HCT116 (cell line): ENCODE results near the gene TIPRL. TPM values are rescaled to one million over a fixed set of nuclear protein-coding genes. Genes with fewer than 3 reads are reported as not detected.

Source experiments
- ATAC-seq: fragments of 200-7000 bp; cut with Tn5 transposase; 2 replicates; pipeline ENCODE4 v1.9.1; 2020; ENCODE audit warnings: mild to moderate bottlenecking, moderate library complexity
- BruUV-seq: library from RNA; stranded (reverse); fragments of 400-500 nt; replicated peaks from 2 replicates; lab custom pipeline; 2021; lab: Mats Ljungman, UMichigan
- CTCF ChIA-PET: fragments of 300-600 bp; sonication (Branson Sonifier 250); formaldehyde crosslinking; loops from one replicate; lab custom pipeline; 2021; ENCODE audit warnings: antibody characterized with exemption; lab: Charles Lee
- POLR2A ChIA-PET: fragments of 300-600, 350-600 bp; sonication (Branson Sonifier 250); formaldehyde crosslinking; loops from one replicate; lab custom pipeline; 2021; ENCODE audit warnings: antibody characterized with exemption; lab: Charles Lee
- RAD21 ChIA-PET, 2 experiments: fragments of 300-600 bp; sonication (Branson Sonifier 250); formaldehyde crosslinking; loops; one replicate each; lab custom pipeline; 2023; ENCODE audit warnings: low total read pairs in 2 of 2; ENCODE audit not compliant: uncharacterized antibody in 2 of 2, unreplicated experiment in 2 of 2, low non-redundant PET in 1 of 2; lab: Charles Lee
- DNase-seq: peaks from one replicate; pipeline ENCODE4 v3.0.0-alpha.2; 2010; ENCODE audit warnings: low read depth, low spot score
- H2AFZ ChIP-seq: fragments of 200-600 bp; shearing (Covaris generic), sonication (generic); 2 replicates; pipeline ENCODE4 v1.6.1; 2017; ENCODE audit warnings: low read depth, mixed run types, mixed read lengths, antibody characterized with exemption, low read length; ENCODE audit not compliant: poor library complexity, severe bottlenecking
- H3K27ac ChIP-seq: 2 replicates; pipeline ENCODE4 v1.5.1; 2012; ENCODE audit warnings: low read depth, low read length
- H3K27me3 ChIP-seq: fragments of 200-600 bp; sonication (generic); 2 replicates; pipeline ENCODE4 v1.6.1; 2016; ENCODE audit warnings: mixed run types, low read length, mixed read lengths; ENCODE audit not compliant: insufficient read depth
- H3K36me3 ChIP-seq, 2 experiments: fragments of 200-500 bp in 1 of 2; fragments of 200-600 bp in 1 of 2; sonication (Bioruptor generic) in 1 of 2; sonication (generic) in 1 of 2; 2 replicates each; pipeline versions ENCODE4 v1.5.1 to v1.6.1; 2014 to 2016; ENCODE audit warnings: low read length in 2 of 2, inconsistent platforms in 1 of 2, mixed read lengths in 1 of 2, mixed run types in 1 of 2; ENCODE audit not compliant: insufficient read depth in 2 of 2, control insufficient read depth in 1 of 2
- H3K4me1 ChIP-seq, 2 experiments: fragments of 200-600 bp in 1 of 2; sonication (generic) in 1 of 2; 2 replicates each; pipeline versions ENCODE4 v1.5.1 to v1.6.1; 2012 to 2017; ENCODE audit warnings: low read length in 2 of 2, inconsistent platforms in 1 of 2, mild to moderate bottlenecking in 1 of 2, mixed read lengths in 1 of 2, mixed run types in 1 of 2, moderate library complexity in 1 of 2; ENCODE audit not compliant: insufficient read depth in 2 of 2, control insufficient read depth in 1 of 2
- H3K4me2 ChIP-seq: fragments of 200-600 bp; sonication (generic); 2 replicates; pipeline ENCODE4 v1.6.1; 2017; ENCODE audit warnings: mixed run types, low read length, mixed read lengths
- H3K4me3 ChIP-seq, 2 experiments: fragments of 200-600 bp in 1 of 2; sonication (generic) in 1 of 2; replicated peaks in 1 of 2; 2 replicates each; pipeline ENCODE4 v1.5.1; 2011 to 2016; ENCODE audit warnings: low read length in 2 of 2, control low read depth in 1 of 2, low read depth in 1 of 2, mild to moderate bottlenecking in 1 of 2, mixed read lengths in 1 of 2, mixed run types in 1 of 2
- H3K79me2 ChIP-seq: fragments of 200-600 bp; sonication (generic); 2 replicates; pipeline ENCODE4 v1.6.1; 2017; ENCODE audit warnings: mild to moderate bottlenecking, mixed run types, low read length, moderate library complexity, mixed read lengths; ENCODE audit not compliant: insufficient read depth
- H3K9ac ChIP-seq: fragments of 200-600 bp; sonication (generic); 2 replicates; pipeline ENCODE4 v1.6.1; 2016; ENCODE audit warnings: low read length, mixed read lengths
- H3K9me2 ChIP-seq: fragments of 200-600 bp; sonication (generic), shearing (Covaris generic); 2 replicates; pipeline ENCODE4 v1.6.1; 2017; ENCODE audit warnings: mixed run types, mild to moderate bottlenecking, moderate library complexity; ENCODE audit not compliant: insufficient read depth
- H3K9me3 ChIP-seq, 2 experiments: fragments of 200-500 bp in 1 of 2; fragments of 200-600 bp in 1 of 2; sonication (Bioruptor generic) in 1 of 2; sonication (generic) in 1 of 2; 2 replicates each; pipeline ENCODE4 v1.6.1; 2014 to 2017; ENCODE audit warnings: low read length in 2 of 2, mixed read lengths in 2 of 2, inconsistent platforms in 1 of 2, low read depth in 1 of 2, mild to moderate bottlenecking in 1 of 2, mixed run types in 1 of 2, moderate library complexity in 1 of 2; ENCODE audit not compliant: control insufficient read depth in 1 of 2, insufficient read depth in 1 of 2
- H4K20me1 ChIP-seq: fragments of 200-600 bp; sonication (generic), shearing (Covaris generic); 2 replicates; pipeline ENCODE4 v1.6.1; 2017; ENCODE audit warnings: mixed run types, mild to moderate bottlenecking, moderate library complexity; ENCODE audit not compliant: insufficient read depth
- CBX3 ChIP-seq: IDR thresholded peaks from 2 replicates; pipeline ENCODE4 v1.6.1; 2012; ENCODE audit warnings: low read depth
- CEBPB ChIP-seq: IDR thresholded peaks from 2 replicates; pipeline ENCODE4 v1.6.1; 2012; ENCODE audit warnings: low read depth
- ELF1 ChIP-seq: IDR thresholded peaks from 2 replicates; pipeline ENCODE4 v1.6.1; 2012; ENCODE audit warnings: low read depth, borderline replicate concordance
- EZH2 ChIP-seq: fragments of 200-600 bp; sonication (generic); IDR thresholded peaks from 2 replicates; pipeline ENCODE4 v1.6.1; 2017; ENCODE audit warnings: antibody characterized with exemption, mixed run types
- EZH2phosphoT487 ChIP-seq: fragments of 200-600 bp; IDR thresholded peaks from 2 replicates; pipeline ENCODE4 v1.6.1; 2018; ENCODE audit warnings: antibody characterized with exemption, borderline replicate concordance
- FOSL1 ChIP-seq: IDR thresholded peaks from 2 replicates; pipeline ENCODE4 v1.6.1; 2012; ENCODE audit warnings: low read depth
- RAD21 ChIP-seq: IDR thresholded peaks from 2 replicates; pipeline ENCODE4 v1.6.1; 2012; ENCODE audit warnings: low read depth, mild to moderate bottlenecking
- SP1 ChIP-seq: IDR thresholded peaks from 2 replicates; pipeline ENCODE4 v1.6.1; 2012; ENCODE audit warnings: low read depth
- ZFX ChIP-seq: fragments of 450-650 bp; IDR thresholded peaks from 2 replicates; pipeline ENCODE4 v1.6.1; 2017
- intact Hi-C: fragments of 100-400 bp; cut with micrococcal nuclease; formaldehyde crosslinking; loops from 2 replicates; pipeline ENCODE4 v1.10.0; 2022
- total RNA-seq: library from RNA; stranded (reverse); gene quantifications from one replicate; pipeline ENCODE4 v1.2.1, GENCODE V29; 2021; ENCODE audit not compliant: unreplicated experiment
- TF ChIP-seq, protein P1 (sequence below), 3 experiments: fragments of 200-600 bp in 1 of 3; sonication (generic) in 1 of 3; IDR thresholded peaks in 2 of 3; conservative IDR thresholded peaks in 1 of 3; 2 replicates each; pipeline ENCODE4 v1.5.1; 2012 to 2017; ENCODE audit warnings: low read depth in 2 of 3, low read length in 2 of 3, antibody characterized with exemption in 1 of 3, borderline replicate concordance in 1 of 3, control low read depth in 1 of 3, mild to moderate bottlenecking in 1 of 3, mixed read lengths in 1 of 3, mixed run types in 1 of 3, moderate library complexity in 1 of 3; ENCODE audit not compliant: insufficient read depth in 1 of 3
- TF ChIP-seq, protein P2 (sequence below): IDR thresholded peaks from 2 replicates; pipeline ENCODE4 v1.6.1; 2012

TIPRL gene
- total RNA-seq, 1 experiment from 2014 or later = 36.4 TPM

DNA sequence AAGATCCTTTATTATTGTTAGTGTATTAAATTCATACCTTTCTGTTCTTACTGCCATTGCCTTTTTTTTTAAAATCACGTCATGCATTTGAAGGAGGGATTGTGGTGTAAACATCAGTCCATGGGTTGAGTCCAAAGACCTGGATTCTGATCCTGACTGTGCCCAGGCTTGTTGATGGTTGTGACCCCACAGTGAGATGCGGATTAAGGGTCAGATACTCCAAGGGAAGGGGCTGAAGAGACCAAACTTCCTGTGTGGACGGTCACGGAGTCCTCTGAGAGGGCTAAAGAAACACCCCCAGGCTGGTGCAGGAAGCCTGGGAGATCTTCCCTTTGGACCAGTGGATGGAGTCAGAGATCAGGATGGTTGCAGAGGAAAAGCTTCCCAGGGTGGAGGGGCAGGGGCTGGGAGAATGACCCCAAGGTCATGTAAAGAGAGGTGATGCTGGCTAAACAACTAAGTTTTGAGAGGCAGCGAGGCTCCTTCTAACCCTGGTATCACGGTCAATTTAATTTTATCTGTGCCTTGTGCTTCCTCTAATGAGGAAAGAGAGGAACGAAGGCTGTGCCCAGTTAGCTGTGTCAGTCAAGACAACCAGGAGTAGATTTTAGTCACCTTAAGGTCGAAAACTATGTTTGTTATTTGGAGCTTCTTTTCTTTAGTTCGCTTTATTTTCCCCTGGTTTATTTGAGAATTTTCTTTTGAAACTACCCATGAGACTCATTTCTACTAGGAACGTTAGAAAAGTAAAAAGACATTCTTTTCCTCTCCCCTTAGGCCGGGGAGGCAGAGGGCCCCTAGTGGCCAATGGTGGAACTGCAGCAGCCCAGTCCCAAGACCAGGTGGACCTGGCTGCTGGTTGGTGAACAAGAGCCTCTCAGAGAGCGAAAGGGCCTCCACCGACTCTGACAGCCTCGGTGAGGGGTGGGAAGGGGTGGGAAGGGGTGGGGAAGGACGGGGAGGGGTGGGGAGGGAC lies 33.3 kb upstream of the TIPRL start:
- Histone ChIP-seq H3K27ac (no peak overlapping the region), H3K27me3 (no peaks in the 10 kb centered on the region), H3K36me3 (no peaks in the 10 kb centered on the region), H2AFZ (peak overlapping the region; percentile 76), H3K79me2 (no peaks in the 10 kb centered on the region), H3K4me2 (peak overlapping the region; percentile 37), H3K9me3 (no peaks in the 10 kb centered on the region), H3K4me3 (no peak overlapping the region), H3K9me2 (no peaks in the 10 kb centered on the region), H3K4me1 (peaks cover 0 to 10% of the 10 kb centered on the region in 2 experiments; a peak in 2 of 4 replicates)
- intact Hi-C loops = loop anchor here (1.0 kb wide), 1 partner anchor 8 kb away; no protein-coding TSS in a partner anchor
- RAD21 ChIA-PET = no interaction called here
- ATAC-seq (peak; percentile 100), DNase-seq (peak; percentile 81)
- CTCF ChIA-PET = interaction anchor here (0.9 to 1.0 kb wide), 2 partner anchors 16 to 90 kb away, joined by 3 read pairs; no protein-coding TSS in a partner anchor
- no TSS peak for BruUV-seq
- POLR2A ChIA-PET = no interaction called here
- TF ChIP-seq ZFX = no peak
- TF ChIP-seq FOSL1 = no peak
- TF ChIP-seq CBX3 = no peak
- no peak for TF ChIP-seq ELF1
- TF ChIP-seq RAD21 = peak; percentile 55
- TF ChIP-seq, protein P1, sequence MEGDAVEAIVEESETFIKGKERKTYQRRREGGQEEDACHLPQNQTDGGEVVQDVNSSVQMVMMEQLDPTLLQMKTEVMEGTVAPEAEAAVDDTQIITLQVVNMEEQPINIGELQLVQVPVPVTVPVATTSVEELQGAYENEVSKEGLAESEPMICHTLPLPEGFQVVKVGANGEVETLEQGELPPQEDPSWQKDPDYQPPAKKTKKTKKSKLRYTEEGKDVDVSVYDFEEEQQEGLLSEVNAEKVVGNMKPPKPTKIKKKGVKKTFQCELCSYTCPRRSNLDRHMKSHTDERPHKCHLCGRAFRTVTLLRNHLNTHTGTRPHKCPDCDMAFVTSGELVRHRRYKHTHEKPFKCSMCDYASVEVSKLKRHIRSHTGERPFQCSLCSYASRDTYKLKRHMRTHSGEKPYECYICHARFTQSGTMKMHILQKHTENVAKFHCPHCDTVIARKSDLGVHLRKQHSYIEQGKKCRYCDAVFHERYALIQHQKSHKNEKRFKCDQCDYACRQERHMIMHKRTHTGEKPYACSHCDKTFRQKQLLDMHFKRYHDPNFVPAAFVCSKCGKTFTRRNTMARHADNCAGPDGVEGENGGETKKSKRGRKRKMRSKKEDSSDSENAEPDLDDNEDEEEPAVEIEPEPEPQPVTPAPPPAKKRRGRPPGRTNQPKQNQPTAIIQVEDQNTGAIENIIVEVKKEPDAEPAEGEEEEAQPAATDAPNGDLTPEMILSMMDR (IDR thresholded peaks at IDR 0.05 in 2 of 3, conservative IDR thresholded peaks at IDR 0.05 in 1 of 3; ENCODE audit: borderline replicate concordance in 1 of 3, insufficient read depth in 1 of 3, low read depth in 2 of 3, low read length in 2 of 3) = peak; percentile 50 to 99 (median 97); a peak in 5 of 6 replicates
- TF ChIP-seq EZH2 = no peak
- TF ChIP-seq, protein P2, sequence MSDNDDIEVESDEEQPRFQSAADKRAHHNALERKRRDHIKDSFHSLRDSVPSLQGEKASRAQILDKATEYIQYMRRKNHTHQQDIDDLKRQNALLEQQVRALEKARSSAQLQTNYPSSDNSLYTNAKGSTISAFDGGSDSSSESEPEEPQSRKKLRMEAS = no peak
- no peak for TF ChIP-seq SP1
- TF ChIP-seq CEBPB = no peak
- no peak for TF ChIP-seq EZH2phosphoT487
- TF ChIP-seq, all 23 proteins: peak for 2
- Histone ChIP-seq H4K20me1 (no peaks in the 10 kb centered on the region), H3K9ac (no peak overlapping the region)
